CD4-positive, alpha-beta memory T cell (primary cell): ENCODE data around the gene PLPPR2. TPM values are rescaled to one million over a fixed set of nuclear protein-coding genes. Genes with fewer than 3 reads are reported as not detected.

Experiments used
- CTCF ChIA-PET: fragments of 350-600 bp; sonication (Branson Sonifier 250); formaldehyde crosslinking; loops from one replicate; lab custom pipeline; 2021; ENCODE audit warnings: inconsistent platforms; ENCODE audit not compliant: partially characterized antibody; lab: Charles Lee
- POLR2A ChIA-PET: fragments of 350-600 bp; sonication (Branson Sonifier 250); formaldehyde crosslinking; loops from one replicate; lab custom pipeline; 2021; ENCODE audit not compliant: partially characterized antibody; lab: Charles Lee
- DNase-seq, 5 donors: peaks; one replicate each; pipeline versions ENCODE4 v3.0.0 to v3.0.0-alpha.2; 2020 to 2022; ENCODE audit warnings: mixed read lengths in 1 of 5
- H3K27ac ChIP-seq: one replicate; pipeline ENCODE4 v1.7.0; 2013; ENCODE audit warnings: low read depth, low read length
- H3K27me3 ChIP-seq: 2 replicates; pipeline ENCODE4 v1.7.0; 2013; ENCODE audit warnings: mild to moderate bottlenecking, low read length, moderate library complexity; ENCODE audit not compliant: insufficient read depth
- H3K36me3 ChIP-seq: 2 replicates; pipeline ENCODE4 v1.7.0; 2013; ENCODE audit warnings: mild to moderate bottlenecking, low read length, moderate library complexity; ENCODE audit not compliant: insufficient read depth
- H3K4me1 ChIP-seq: 2 replicates; pipeline ENCODE4 v1.7.0; 2013; ENCODE audit warnings: mild to moderate bottlenecking, low read length, moderate library complexity; ENCODE audit not compliant: insufficient read depth
- H3K4me3 ChIP-seq, 2 donors: one replicate each; pipeline ENCODE4 v1.7.0; 2013; ENCODE audit warnings: low read length in 2 of 2, mild to moderate bottlenecking in 1 of 2
- H3K9me3 ChIP-seq, 2 donors: one replicate each; pipeline ENCODE4 v1.7.0; 2013; ENCODE audit warnings: low read length in 2 of 2, control low read depth in 1 of 2; ENCODE audit not compliant: control insufficient read depth in 1 of 2
- H3K27ac Mint-ChIP-seq, 7 donors: one replicate each; pipeline ENCODE4 v1.8.0; 2020 to 2021; ENCODE audit warnings: mixed read lengths in 7 of 7, mild to moderate bottlenecking in 6 of 7, inconsistent platforms in 3 of 7, moderate library complexity in 3 of 7
- H3K27me3 Mint-ChIP-seq, 2 donors: one replicate each; pipeline ENCODE4 v1.8.0; 2020 to 2021; ENCODE audit warnings: mixed read lengths in 2 of 2
- H3K36me3 Mint-ChIP-seq, 2 donors: one replicate each; pipeline ENCODE4 v1.8.0; 2020 to 2021; ENCODE audit warnings: mixed read lengths in 2 of 2, inconsistent platforms in 1 of 2, mild to moderate bottlenecking in 1 of 2
- H3K4me1 Mint-ChIP-seq, 4 donors: one replicate each; pipeline ENCODE4 v1.8.0; 2020 to 2021; ENCODE audit warnings: mixed read lengths in 4 of 4, mild to moderate bottlenecking in 1 of 4
- H3K4me3 Mint-ChIP-seq, 8 donors: one replicate each; pipeline ENCODE4 v1.8.0; 2020 to 2021; ENCODE audit warnings: mixed read lengths in 8 of 8, mild to moderate bottlenecking in 7 of 8, moderate library complexity in 6 of 8, inconsistent platforms in 3 of 8
- H3K9me3 Mint-ChIP-seq, 8 donors: one replicate each; pipeline ENCODE4 v1.8.0; 2020 to 2021; ENCODE audit warnings: mixed read lengths in 8 of 8, mild to moderate bottlenecking in 5 of 8, inconsistent platforms in 3 of 8, moderate library complexity in 1 of 8
- intact Hi-C: fragments of 100-400 bp; cut with micrococcal nuclease; formaldehyde crosslinking; loops from one replicate; pipeline ENCODE4 v1.15.1; 2023
- polyA plus RNA-seq, 2 donors: library from polyadenylated mRNA; unstranded; fragments of 300-500 nt; fragmentation: Illumina TruSeq; gene quantifications; one replicate each; pipeline ENCODE4 v1.2.3, GENCODE V29; 2021
- total RNA-seq, 2 experiments: library from RNA; stranded (reverse); gene quantifications; one replicate each; pipeline ENCODE4 v1.2.3, GENCODE V29; 2021

Gene PLPPR2
- total and polyA plus RNA-seq, 4 experiments from 2014 or later: 0.16 to 12.2 (median 6.0) TPM

- peak overlapping the region in 1 of 7 donors; percentile 17 for H3K27ac Mint-ChIP-seq
- ChIA-PET POLR2A (interaction anchor here (1.2 to 1.7 kb wide), 3 partner anchors 12 to 41 kb away, joined by 4 to 9 read pairs (median 4); partner anchors contain the start of genes CCDC159 and TMEM205), CTCF (interaction anchor here (1.0 to 1.2 kb wide), 2 partner anchors 13 to 95 kb away, joined by 4 read pairs; partner anchors contain the start of gene SWSAP1)
- peak overlapping the region in 1 of 8 donors; percentile 26 for H3K4me3 Mint-ChIP-seq
- Histone ChIP-seq H3K27me3 (no peaks in the 10 kb centered on the region), H3K27ac (no peak overlapping the region), H3K4me1 (peaks cover 12% of the 10 kb centered on the region), H3K4me3 (no peak overlapping the region), H3K36me3 (no peaks in the 10 kb centered on the region), H3K9me3 (no peaks in the 10 kb centered on the region)
- no peaks in the 10 kb centered on the region for H3K36me3 Mint-ChIP-seq
- peaks cover 4 to 16% (median 10%) of the 10 kb centered on the region in 4 donors for H3K4me1 Mint-ChIP-seq
- peaks cover 2 to 6% of the 10 kb centered on the region in 2 donors for H3K27me3 Mint-ChIP-seq
- intact Hi-C loops: no loop called here
- DNase-seq: peak in 1 of 5 donors; percentile 19
- peaks cover 0 to 4% (median 0%) of the 10 kb centered on the region in 8 donors for H3K9me3 Mint-ChIP-seq
Measured at GRCh38 chr19:11387162-11388034, 32.2 kb downstream of the PLPPR2 start.

GRCh38 chr19:11390359-11390758, 35.1 kb downstream of the PLPPR2 start:
- H3K9me3 ChIP-seq: no peaks in the 10 kb centered on the region
- H3K27me3 ChIP-seq: no peaks in the 10 kb centered on the region
- H3K9me3 Mint-ChIP-seq: peaks cover 0 to 4% (median 0%) of the 10 kb centered on the region in 8 donors
- no peak for DNase-seq
- no peak overlapping the region for H3K27ac Mint-ChIP-seq
- no peak overlapping the region for H3K27ac ChIP-seq
- CTCF ChIA-PET: interaction anchor here (1.4 to 2.2 kb wide), 3 partner anchors 9 to 92 kb away, joined by 4 to 13 read pairs (median 5); no protein-coding TSS in a partner anchor
- H3K36me3 ChIP-seq: no peaks in the 10 kb centered on the region
- peaks cover 3 to 5% of the 10 kb centered on the region in 2 donors for H3K27me3 Mint-ChIP-seq
- H3K4me3 ChIP-seq: no peak overlapping the region
- intact Hi-C loops: no loop called here
- POLR2A ChIA-PET: interaction anchor here (1.2 kb wide), 1 partner anchor 9 kb away, joined by 5 read pairs; no protein-coding TSS in a partner anchor
- no peaks in the 10 kb centered on the region for H3K4me1 ChIP-seq
- H3K4me1 Mint-ChIP-seq: peaks cover 5 to 20% (median 5%) of the 10 kb centered on the region in 4 donors
- no peaks in the 10 kb centered on the region for H3K36me3 Mint-ChIP-seq
- H3K4me3 Mint-ChIP-seq: no peak overlapping the region

GRCh38 chr19:11390933-11391680, 35.9 kb downstream of the PLPPR2 start:
- Mint-ChIP-seq H3K4me1 (peaks cover 5 to 20% (median 5%) of the 10 kb centered on the region in 4 donors), H3K9me3 (peaks cover 0 to 4% (median 0%) of the 10 kb centered on the region in 8 donors), H3K4me3 (no peak overlapping the region), H3K36me3 (no peaks in the 10 kb centered on the region), H3K27ac (no peak overlapping the region), H3K27me3 (peaks cover 4 to 5% of the 10 kb centered on the region in 2 donors)
- no peak overlapping the region for H3K4me3 ChIP-seq
- CTCF ChIA-PET: interaction anchor here (1.4 to 2.2 kb wide), 3 partner anchors 10 to 92 kb away, joined by 4 to 13 read pairs (median 5); no protein-coding TSS in a partner anchor
- H3K9me3 ChIP-seq: no peaks in the 10 kb centered on the region
- no peak for DNase-seq
- intact Hi-C loops: no loop called here
- POLR2A ChIA-PET: interaction anchor here (1.2 kb wide), 1 partner anchor 10 kb away, joined by 5 read pairs; no protein-coding TSS in a partner anchor
- no peak overlapping the region for H3K27ac ChIP-seq
- H3K27me3 ChIP-seq: no peaks in the 10 kb centered on the region
- no peaks in the 10 kb centered on the region for H3K4me1 ChIP-seq
- no peaks in the 10 kb centered on the region for H3K36me3 ChIP-seq

- CTCF ChIA-PET: interaction anchor here (1.0 kb wide), 1 partner anchor 16 kb away, joined by 5 read pairs; no protein-coding TSS in a partner anchor
- intact Hi-C loops: no loop called here
- H3K9me3 Mint-ChIP-seq: peaks cover 0 to 2% (median 0%) of the 10 kb centered on the region in 8 donors
Measured at GRCh38 chr19:11397089-11397610, 41.9 kb downstream of the PLPPR2 start.

GRCh38 chr19:11399667-11400066, 44.4 kb downstream of the PLPPR2 start:
- Histone ChIP-seq H3K4me1 (no peaks in the 10 kb centered on the region), H3K9me3 (no peaks in the 10 kb centered on the region), H3K27me3 (no peaks in the 10 kb centered on the region), H3K36me3 (no peaks in the 10 kb centered on the region), H3K27ac (no peak overlapping the region), H3K4me3 (no peak overlapping the region)
- POLR2A ChIA-PET: no interaction called here
- Mint-ChIP-seq H3K4me3 (no peak overlapping the region), H3K27ac (peak overlapping the region in 1 of 7 donors; percentile 35), H3K4me1 (peaks cover 0 to 5% (median 0%) of the 10 kb centered on the region in 4 donors), H3K9me3 (no peaks in the 10 kb centered on the region), H3K27me3 (peaks cover 9 to 13% of the 10 kb centered on the region in 2 donors), H3K36me3 (no peaks in the 10 kb centered on the region)
- DNase-seq: no peak
- intact Hi-C loops: no loop called here
- CTCF ChIA-PET: interaction anchor here (0.7 kb wide), 1 partner anchor 17 kb away, joined by 4 read pairs; no protein-coding TSS in a partner anchor

More at GRCh38 chr19:11397089-11397610, 41.9 kb downstream of the PLPPR2 start:
- no peak for DNase-seq
- Histone ChIP-seq H3K9me3 (no peaks in the 10 kb centered on the region), H3K27me3 (no peaks in the 10 kb centered on the region), H3K4me1 (no peaks in the 10 kb centered on the region), H3K36me3 (no peaks in the 10 kb centered on the region), H3K4me3 (no peak overlapping the region), H3K27ac (no peak overlapping the region)
- Mint-ChIP-seq H3K27ac (no peak overlapping the region), H3K4me3 (no peak overlapping the region), H3K36me3 (no peaks in the 10 kb centered on the region), H3K27me3 (peaks cover 9 to 13% of the 10 kb centered on the region in 2 donors), H3K4me1 (peaks cover 0 to 12% (median 3%) of the 10 kb centered on the region in 4 donors)
- POLR2A ChIA-PET: no interaction called here

- Mint-ChIP-seq H3K27ac (no peak overlapping the region), H3K4me3 (no peak overlapping the region), H3K36me3 (no peaks in the 10 kb centered on the region), H3K4me1 (peaks cover 0 to 2% (median 0%) of the 10 kb centered on the region in 4 donors), H3K9me3 (no peaks in the 10 kb centered on the region), H3K27me3 (peaks cover 5 to 9% of the 10 kb centered on the region in 2 donors)
- intact Hi-C loops: no loop called here
- no peaks in the 10 kb centered on the region for H3K36me3 ChIP-seq
- ChIA-PET POLR2A (no interaction called here), CTCF (interaction anchor here (1.2 kb wide), 1 partner anchor 20 kb away, joined by 3 read pairs; no protein-coding TSS in a partner anchor)
- no peaks in the 10 kb centered on the region for H3K9me3 ChIP-seq
- H3K27ac ChIP-seq: no peak overlapping the region
- no peak for DNase-seq
- H3K27me3 ChIP-seq: no peaks in the 10 kb centered on the region
- H3K4me3 ChIP-seq: no peak overlapping the region
- H3K4me1 ChIP-seq: no peaks in the 10 kb centered on the region
Measured at GRCh38 chr19:11400798-11401197, 45.6 kb downstream of the PLPPR2 start.
